PC-3 (cell line): Measurements from ENCODE around the gene PRSS21. TPM values are rescaled to one million over a fixed set of nuclear protein-coding genes. Genes with fewer than 3 reads are reported as not detected.
A peak's percentile ranks its signal among the peaks of the same experiment; 100 is the strongest.

Experiments used
- ATAC-seq: fragments of 200-7000 bp; cut with Tn5 transposase; 2 replicates; pipeline ENCODE4 v1.9.1; 2020; ENCODE audit warnings: mild to moderate bottlenecking, moderate library complexity
- BruUV-seq: library from RNA; stranded (reverse); fragments of 400-500 nt; replicated peaks from 2 replicates; lab custom pipeline; 2021; lab: Mats Ljungman, UMichigan
- CTCF ChIA-PET: fragments of 300-600 bp; sonication (Branson Sonifier 250); formaldehyde crosslinking; loops from one replicate; lab custom pipeline; 2022; ENCODE audit warnings: antibody characterized with exemption; lab: Charles Lee
- POLR2A ChIA-PET: fragments of 300-600 bp; sonication (Branson Sonifier 250); formaldehyde crosslinking; loops from one replicate; lab custom pipeline; 2022; ENCODE audit warnings: antibody characterized with exemption; ENCODE audit not compliant: unreplicated experiment; lab: Charles Lee
- DNase-seq: peaks from one replicate; pipeline ENCODE4 v3.0.0-alpha.2; 2015
- H2AFZ ChIP-seq: fragments of 300-600 bp; sonication (generic); 2 replicates; pipeline ENCODE4 v1.6.0; 2016; ENCODE audit warnings: antibody characterized with exemption, low read length
- H3F3A ChIP-seq: fragments of 300-600 bp; sonication (generic); one replicate; pipeline ENCODE4 v1.6.0; 2017; ENCODE audit warnings: antibody characterized with exemption, low read length, control low read depth, mild to moderate bottlenecking; ENCODE audit not compliant: unreplicated experiment
- H3K27ac ChIP-seq: fragments of 300-600 bp; sonication (generic); 2 replicates; pipeline ENCODE4 v1.5.1; 2016; ENCODE audit warnings: mild to moderate bottlenecking, low read length
- H3K27me3 ChIP-seq: fragments of 300-600 bp; sonication (generic); 2 replicates; pipeline ENCODE4 v1.6.1; 2016; ENCODE audit warnings: low read length, mixed read lengths
- H3K36me3 ChIP-seq: fragments of 300-600 bp; sonication (generic); 2 replicates; pipeline ENCODE4 v1.6.1; 2016; ENCODE audit warnings: low read depth, mixed run types, low read length, mixed read lengths
- H3K4me1 ChIP-seq: fragments of 300-600 bp; sonication (generic); 2 replicates; pipeline ENCODE4 v1.5.1; 2016; ENCODE audit warnings: low read length; ENCODE audit not compliant: insufficient read depth
- H3K4me2 ChIP-seq: fragments of 300-600 bp; sonication (generic); 2 replicates; pipeline ENCODE4 v1.6.0; 2016; ENCODE audit warnings: low read length
- H3K4me3 ChIP-seq: fragments of 300-600 bp; sonication (generic); 2 replicates; pipeline ENCODE4 v1.5.1; 2016; ENCODE audit warnings: mild to moderate bottlenecking, low read length, mixed read lengths
- H3K79me2 ChIP-seq: fragments of 300-600 bp; sonication (generic); 2 replicates; pipeline ENCODE4 v1.6.1; 2017; ENCODE audit warnings: low read length, mixed read lengths
- H3K9ac ChIP-seq: fragments of 300-600 bp; sonication (generic); 2 replicates; pipeline ENCODE4 v1.6.0; 2016; ENCODE audit warnings: mild to moderate bottlenecking, low read length
- H3K9me2 ChIP-seq: fragments of 300-600 bp; sonication (generic); replicated peaks from 2 replicates; pipeline ENCODE4 v1.6.1; 2016; ENCODE audit warnings: mixed run types, low read length, mixed read lengths
- H3K9me3 ChIP-seq: fragments of 300-600 bp; sonication (generic); 2 replicates; pipeline ENCODE4 v1.6.1; 2016; ENCODE audit warnings: low read length, mixed read lengths
- H4K20me1 ChIP-seq: fragments of 300-600 bp; sonication (generic); 2 replicates; pipeline ENCODE4 v1.6.1; 2016; ENCODE audit warnings: low read length, mixed read lengths
- CTCF ChIP-seq: fragments of 300-600 bp; sonication (generic); conservative IDR thresholded peaks from 2 replicates; pipeline ENCODE4 v1.5.1; 2017; ENCODE audit warnings: antibody characterized with exemption, low read depth, mild to moderate bottlenecking, low read length
- EZH2 ChIP-seq: fragments of 300-600 bp; sonication (generic); IDR thresholded peaks from one replicate; pipeline ENCODE4 v1.6.1; 2017; ENCODE audit warnings: antibody characterized with exemption, mild to moderate bottlenecking, low read length; ENCODE audit not compliant: unreplicated experiment
- EZH2phosphoT487 ChIP-seq: fragments of 300-600 bp; sonication (generic); IDR thresholded peaks from 2 replicates; pipeline ENCODE4 v1.6.1; 2018; ENCODE audit warnings: mild to moderate bottlenecking, antibody characterized with exemption, low read length, borderline replicate concordance
- intact Hi-C: fragments of 100-400 bp; cut with micrococcal nuclease; formaldehyde crosslinking; loops from 2 replicates; pipeline ENCODE4 v1.9.0; 2023
- total RNA-seq: library from RNA; depleted of rRNA; stranded (reverse); fragments of >200 nt; gene quantifications from 2 replicates; pipeline ENCODE4 v1.2.3, GENCODE V29; 2014

Gene PRSS21
- total RNA-seq, 1 experiment from 2014 or later, result not detected

GRCh38 chr16:2866431-2866830 lies 49.4 kb downstream of the PRSS21 start:
- H3K4me2 ChIP-seq, result no peak overlapping the region
- H3K4me1 ChIP-seq, result peaks cover 7% of the 10 kb centered on the region; the same call in 1 of the 2 replicates
- no peak overlapping the region for H2AFZ ChIP-seq
- no peak overlapping the region for H3K4me3 ChIP-seq
- H4K20me1 ChIP-seq, result no peaks in the 10 kb centered on the region
- H3K27ac ChIP-seq, result no peak overlapping the region
- ATAC-seq (no peak), DNase-seq (no peak)
- intact Hi-C loops, result no loop called here
- peaks cover 5% of the 10 kb centered on the region for H3F3A ChIP-seq
- H3K36me3 ChIP-seq, result no peaks in the 10 kb centered on the region
- no peaks in the 10 kb centered on the region for H3K27me3 ChIP-seq
- CTCF ChIA-PET, result no interaction called here
- POLR2A ChIA-PET, result no interaction called here
- no peaks in the 10 kb centered on the region for H3K9me2 ChIP-seq
- H3K9me3 ChIP-seq, result no peaks in the 10 kb centered on the region
- no peak overlapping the region for H3K9ac ChIP-seq
- TF ChIP-seq CTCF, result no peak
- no peak for TF ChIP-seq EZH2phosphoT487
- no peak for TF ChIP-seq EZH2
- H3K79me2 ChIP-seq, result no peaks in the 10 kb centered on the region
- no TSS peak for BruUV-seq

DNA sequence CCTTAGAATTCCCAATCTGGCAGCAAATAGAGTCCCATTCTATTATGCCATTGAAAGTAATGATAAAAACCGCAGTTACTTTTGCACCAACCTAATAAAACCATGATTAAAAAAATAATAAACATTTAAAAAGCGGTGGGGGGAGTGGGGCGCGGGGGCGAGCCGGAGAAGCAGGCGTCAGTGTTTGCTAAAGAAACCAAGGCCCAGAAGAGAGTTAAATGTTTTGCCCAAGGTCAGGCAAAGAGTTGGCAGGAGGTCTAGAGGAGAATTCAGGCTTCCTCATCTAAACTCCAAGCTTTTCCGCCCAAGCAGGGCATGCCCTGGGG lies 50.6 kb downstream of the PRSS21 start:
- Histone ChIP-seq H3K27ac (peak overlapping the region; percentile 98), H3K79me2 (no peaks in the 10 kb centered on the region), H3K9me2 (no peaks in the 10 kb centered on the region), H3F3A (peaks cover 5% of the 10 kb centered on the region), H3K4me1 (peaks cover 7% of the 10 kb centered on the region; the same call in 1 of the 2 replicates), H3K4me3 (peak overlapping the region; percentile 71), H3K4me2 (peak overlapping the region; percentile 80), H3K9ac (peak overlapping the region; percentile 94), H4K20me1 (no peaks in the 10 kb centered on the region), H3K9me3 (no peaks in the 10 kb centered on the region), H3K36me3 (no peaks in the 10 kb centered on the region), H2AFZ (peak overlapping the region; percentile 78), H3K27me3 (no peaks in the 10 kb centered on the region)
- ChIA-PET POLR2A (no interaction called here), CTCF (interaction anchor here (0.6 to 1.8 kb wide), 5 partner anchors 13 to 91 kb away, joined by 3 to 22 read pairs (median 5); no protein-coding TSS in a partner anchor)
- TF ChIP-seq EZH2 (no peak), EZH2phosphoT487 (no peak), CTCF (no peak)
- intact Hi-C loops, result no loop called here
- DNase-seq (no peak), ATAC-seq (no peak)
- no TSS peak for BruUV-seq
